Measurements from ENCODE around the gene VPS45.
"Not testable (repeated sequence)": the region's sequence is repeated elsewhere in the genome, so short reads cannot be mapped to it uniquely, and the experiment has no call there.

Gene VPS45

DNA sequence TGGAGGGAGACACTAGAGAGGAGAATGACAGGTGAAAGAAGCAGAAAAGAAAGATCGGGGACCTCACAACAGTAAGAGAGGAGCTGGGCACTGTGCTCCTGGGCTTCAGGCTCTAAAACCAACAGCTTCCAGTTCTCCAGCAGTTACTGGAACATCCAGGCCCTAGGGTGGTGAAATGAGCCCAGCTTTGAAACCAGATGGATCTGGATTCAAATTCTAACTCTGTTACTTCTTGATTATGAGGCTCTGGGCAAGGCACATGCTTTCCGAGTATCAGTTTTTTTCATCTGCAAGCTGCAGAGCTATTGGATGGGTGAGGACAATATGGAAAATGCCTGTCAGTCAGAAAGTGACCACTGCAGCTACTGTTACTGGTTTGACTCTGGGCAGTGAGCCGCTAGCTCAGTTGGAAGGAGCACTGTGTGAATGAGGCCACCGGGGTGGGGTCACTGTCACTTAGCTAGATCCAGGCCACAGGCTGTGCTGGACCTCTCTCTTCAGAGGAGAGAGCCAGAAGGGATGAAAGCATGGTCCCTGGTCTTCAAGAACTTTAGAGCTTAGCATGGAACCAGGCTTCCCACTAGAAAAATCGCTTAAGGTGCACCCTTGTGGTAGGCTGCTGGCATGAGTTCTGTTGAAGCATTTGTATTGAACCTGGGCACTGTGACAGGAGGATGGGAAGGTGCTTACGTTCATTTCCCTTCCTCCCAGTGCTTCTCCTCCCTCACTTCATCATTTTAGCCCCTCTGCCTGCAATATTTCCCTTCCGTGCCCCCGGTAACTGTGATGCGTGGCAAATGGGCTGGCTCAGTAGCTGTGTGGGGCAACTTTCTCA lies 94.4 kb downstream of the VPS45 start:
- no peak for DNase-seq (ENCODE audit: low read depth)

DNA sequence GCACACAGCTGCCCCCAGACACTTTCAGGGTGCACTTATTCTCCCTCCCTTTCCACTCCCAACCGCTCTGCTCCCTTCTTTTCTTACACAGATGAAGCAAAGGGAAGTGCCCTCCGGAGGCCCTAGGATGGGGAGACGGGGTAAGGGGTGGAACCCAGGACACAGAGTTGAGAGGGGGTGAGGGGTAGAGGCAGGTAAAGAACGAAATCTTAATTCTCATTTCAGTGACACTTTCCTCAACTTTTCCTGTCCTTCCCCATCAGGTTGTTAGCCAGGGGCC lies 94.9 kb downstream of the VPS45 start:
- no peak for DNase-seq (ENCODE audit: low read depth)

DNA sequence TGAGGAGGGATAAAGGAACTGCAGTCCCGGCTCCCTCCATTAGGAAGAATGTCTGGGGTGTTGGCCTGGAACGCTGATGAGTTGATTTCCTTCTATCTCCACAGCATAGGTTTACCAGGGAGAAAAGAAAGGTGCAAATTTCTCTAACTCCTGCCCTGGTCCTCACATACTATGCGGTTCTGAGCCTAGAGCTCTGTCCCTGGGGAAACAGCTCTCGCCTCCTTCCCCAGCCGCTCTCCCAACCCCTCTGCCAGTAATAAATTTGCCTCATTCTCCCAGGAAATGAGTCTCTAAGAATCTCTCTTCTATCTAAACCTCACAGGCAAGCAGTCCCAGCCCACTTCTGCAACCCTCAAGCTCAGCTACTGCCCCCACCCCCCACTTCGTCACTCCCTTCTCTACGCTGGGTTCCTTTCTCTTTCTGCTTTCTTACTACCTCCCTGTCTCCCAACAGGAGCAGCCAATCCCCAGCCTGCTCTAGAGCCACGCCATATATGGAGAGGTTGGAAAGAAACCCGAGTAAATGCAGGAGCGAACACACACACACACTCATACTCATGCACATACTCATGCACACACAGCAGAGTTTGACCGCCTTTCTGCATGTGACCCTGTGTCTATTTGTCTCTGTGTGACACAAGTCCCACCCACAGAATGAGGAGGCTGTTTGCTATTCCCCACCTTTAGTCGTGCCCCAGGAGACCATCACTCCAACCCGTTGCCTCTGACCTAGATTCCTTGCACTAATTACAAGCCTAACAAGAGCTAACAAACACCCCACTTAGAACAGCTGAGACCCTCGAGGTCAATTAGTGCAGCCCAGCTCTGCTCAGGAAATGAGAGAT lies 95.5 kb downstream of the VPS45 start:
- DNase-seq (ENCODE audit: low read depth), result no peak

DNA sequence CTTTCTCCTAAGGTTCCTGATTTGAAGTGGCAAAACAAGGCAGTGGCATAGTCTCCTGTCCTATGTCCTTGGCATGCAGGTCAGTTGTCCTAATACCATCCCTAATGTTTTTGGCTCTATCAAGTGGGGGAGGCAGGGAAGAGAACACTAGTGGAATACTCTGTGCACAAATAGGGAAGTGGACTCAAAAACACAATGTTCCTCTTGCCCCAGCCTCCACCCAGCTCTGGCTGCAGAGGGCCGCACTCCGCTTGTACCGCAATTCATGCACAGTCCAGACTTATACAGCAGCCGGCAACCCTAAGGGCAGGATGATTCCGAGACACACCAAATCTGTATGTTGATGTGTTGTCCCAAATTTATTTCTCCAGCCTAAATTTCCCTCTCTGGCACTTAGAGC lies 96.6 kb downstream of the VPS45 start:
- no peak for DNase-seq (ENCODE audit: low read depth)

DNA sequence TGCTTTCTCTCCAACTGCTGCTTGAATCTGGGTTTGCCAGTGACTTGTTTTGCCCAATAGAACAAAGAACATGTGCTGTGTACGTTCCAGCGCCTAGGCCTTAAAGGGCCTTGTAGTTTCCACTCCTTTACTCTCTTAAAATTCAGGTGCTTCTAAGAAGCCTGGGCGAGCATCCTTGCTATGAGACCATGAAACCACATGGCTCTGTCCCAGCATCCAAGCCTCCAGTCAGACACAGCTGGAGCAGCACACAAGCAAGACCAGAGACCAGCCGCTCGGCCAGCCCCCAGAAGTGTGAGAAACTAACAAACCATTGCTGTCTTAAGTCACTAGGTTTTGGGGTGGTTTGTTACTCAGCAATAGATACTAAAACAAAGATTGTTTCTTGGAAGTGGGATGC lies 97.2 kb downstream of the VPS45 start:
- no peak for DNase-seq (ENCODE audit: low read depth)

DNA sequence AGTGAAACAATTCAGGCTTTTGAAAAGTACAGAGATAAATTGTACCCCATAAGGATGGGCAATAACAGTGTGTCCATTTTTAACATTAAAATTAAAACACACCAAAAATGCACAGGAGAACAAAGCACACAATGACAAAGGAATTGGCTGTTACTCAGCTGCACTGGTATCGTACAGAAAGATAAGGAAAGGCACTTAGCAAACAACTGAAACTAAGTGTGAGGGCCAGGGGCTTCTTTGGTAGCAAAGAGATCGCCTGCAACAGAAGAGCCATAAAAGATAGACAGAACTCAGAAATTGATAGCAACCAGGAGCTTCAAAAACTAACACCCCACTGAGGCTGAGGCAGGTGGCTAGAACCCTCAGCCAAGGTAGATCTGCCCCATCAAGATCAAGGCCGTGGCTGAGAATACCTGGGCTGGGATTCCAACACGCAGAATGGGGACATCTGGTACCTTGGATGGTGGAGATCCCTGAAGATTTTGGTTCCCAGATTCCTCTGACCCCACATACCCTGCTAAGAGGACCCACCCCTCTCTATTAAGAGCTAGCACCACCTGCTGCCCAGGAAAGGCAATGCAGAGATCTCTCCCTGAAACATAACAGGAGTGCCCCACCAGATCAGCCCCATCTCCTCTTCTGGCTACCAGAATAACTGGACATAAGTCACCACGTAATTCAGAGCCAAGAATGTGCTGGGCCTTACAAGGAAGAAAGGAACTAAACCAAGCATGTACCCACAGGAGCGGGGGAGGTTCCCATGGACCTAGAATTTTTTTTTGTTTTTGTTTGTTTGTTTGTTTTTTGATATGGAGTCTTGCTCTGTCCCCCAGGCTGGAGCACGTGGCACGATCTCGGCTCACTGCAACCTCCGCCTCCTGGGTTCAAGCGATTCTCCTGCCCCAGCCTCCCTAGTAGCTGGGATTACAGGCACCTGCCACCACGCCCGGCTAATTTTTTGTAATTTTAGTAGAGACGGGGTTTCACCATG lies 98.3 kb downstream of the VPS45 start:
- DNase-seq (ENCODE audit: low read depth), result peak; percentile 15

DNA sequence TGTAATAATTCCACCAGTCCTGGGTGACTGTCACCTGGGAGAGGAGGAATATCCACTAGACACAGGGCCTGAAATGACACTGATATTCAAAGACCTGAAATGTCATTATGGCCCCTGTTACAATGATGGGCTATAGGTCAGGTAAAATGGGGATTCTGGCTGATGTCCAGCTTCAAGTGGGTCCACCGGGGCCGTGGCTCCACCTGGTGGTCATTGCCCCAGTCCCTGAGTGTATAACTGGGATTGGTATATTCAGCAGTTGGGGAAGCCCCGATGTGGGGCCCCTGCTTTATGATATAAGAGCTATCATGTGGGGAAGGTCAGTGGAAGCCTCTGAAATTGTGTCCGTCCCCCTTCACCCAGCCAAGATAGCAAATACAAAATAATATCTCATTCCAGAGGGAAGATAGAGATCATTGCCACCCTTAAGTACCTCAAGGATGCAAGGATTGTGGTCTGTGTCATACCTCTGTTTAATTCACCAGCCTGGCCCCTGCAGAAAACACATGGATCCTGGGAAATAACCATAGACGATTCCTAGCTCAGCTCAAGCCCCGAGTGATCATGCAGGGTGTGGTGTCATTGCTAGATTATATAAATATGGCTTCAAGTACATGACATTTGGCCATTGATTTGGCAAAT lies 101.5 kb downstream of the VPS45 start:
- peak; percentile 34 for DNase-seq (ENCODE audit: low read depth)

DNA sequence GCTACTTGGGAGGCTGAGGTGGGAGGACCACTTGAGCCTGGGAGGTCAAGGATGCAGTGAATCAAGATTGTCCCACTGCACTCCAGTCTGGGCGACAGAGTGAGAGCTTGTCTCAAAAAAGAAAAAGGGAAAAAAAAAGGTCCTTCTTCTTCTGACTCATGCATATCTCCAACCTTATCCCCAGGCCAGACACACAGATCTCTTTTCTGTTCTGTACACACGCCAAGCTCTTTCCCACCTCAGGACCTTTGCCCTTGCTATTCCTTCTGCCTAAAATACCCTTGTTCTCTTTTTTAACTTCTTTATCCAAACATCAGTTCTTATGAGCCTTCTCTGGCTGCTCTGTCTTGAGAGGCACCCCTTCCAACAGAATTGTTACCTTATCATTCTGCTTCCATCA lies 104.2 kb downstream of the VPS45 start:
- no peak for DNase-seq (ENCODE audit: low read depth)

DNA sequence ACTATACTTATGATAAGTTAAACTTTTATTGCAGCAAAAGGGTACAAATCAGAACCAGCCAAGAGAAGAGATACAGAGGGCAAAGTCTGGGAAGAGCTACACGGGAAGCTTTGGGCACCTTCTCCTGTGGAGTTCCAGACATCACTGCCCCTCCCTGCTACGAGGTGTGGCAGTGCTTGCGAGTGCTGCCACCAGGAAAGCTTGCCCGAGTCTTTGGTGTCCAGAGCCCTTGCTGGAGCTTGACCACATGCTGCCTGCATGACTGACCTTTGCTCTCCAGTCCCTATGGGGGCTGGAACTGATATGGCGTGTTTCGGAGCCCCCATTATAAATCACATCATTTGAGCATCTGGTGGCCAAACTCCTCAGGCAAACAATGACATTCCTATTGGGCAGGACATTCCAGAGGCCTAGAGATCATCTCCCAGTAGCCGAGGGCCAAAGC lies 105.6 kb downstream of the VPS45 start:
- no peak for DNase-seq (ENCODE audit: low read depth)

DNA sequence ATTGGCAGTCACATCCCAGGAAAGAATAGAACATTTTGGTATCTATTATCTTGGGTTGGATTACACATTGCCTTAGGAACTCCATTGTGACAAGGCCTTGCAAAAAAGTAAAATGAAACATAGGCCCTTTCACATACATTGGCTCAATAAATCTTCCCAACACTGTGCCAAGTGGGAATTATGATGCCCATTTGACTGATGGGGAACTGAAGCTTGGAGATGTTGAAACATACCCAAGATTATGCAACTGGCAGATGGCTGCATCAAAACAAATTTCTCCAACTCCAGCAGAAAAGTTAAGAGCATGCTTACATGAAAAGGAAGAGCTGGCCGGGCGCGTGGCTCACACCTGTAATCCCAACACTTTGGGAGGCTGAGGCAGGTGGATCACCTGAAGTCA lies 109.0 kb downstream of the VPS45 start:
- DNase-seq (ENCODE audit: low read depth), result no peak

DNA sequence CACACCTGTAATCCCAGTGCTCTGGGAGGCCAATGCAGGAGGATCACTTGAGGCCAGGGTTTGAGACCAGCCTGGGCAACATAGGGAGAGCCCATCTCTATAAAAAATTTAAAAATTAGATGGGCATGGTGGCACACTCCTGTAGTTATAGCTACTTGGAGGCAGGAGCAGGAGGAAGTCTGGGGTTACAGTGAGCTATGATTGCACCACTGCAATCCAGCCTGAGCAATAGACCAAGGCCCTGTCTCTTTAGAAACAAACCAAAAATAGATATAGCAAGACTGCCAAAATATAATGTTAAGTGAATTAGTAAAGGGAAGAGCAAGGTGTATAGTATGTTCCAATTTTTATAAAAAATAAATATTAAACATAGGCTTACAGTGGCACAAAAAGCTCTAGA lies 111.0 kb downstream of the VPS45 start:
- no peak for DNase-seq (ENCODE audit: low read depth)

DNA sequence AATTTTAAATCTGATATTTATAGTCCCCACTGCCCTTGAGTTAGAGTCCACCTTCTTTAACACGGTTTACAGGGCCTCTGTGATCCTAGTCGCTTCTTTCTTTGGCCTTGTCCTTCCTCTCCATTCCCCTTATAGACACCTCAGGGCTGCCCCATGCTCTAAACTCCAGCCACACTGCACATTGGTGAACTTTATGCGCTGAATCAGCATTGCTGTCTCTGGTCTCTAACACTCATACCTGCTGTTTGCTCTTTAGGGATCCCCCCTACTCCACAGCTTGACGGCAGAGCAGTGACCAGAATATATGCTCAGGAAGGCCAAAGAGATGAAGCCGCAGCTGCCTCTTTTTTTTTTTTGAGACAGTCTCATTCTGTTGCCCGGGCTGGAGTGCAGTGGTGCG lies 112.3 kb downstream of the VPS45 start:
- DNase-seq (ENCODE audit: low read depth), result no peak

DNA sequence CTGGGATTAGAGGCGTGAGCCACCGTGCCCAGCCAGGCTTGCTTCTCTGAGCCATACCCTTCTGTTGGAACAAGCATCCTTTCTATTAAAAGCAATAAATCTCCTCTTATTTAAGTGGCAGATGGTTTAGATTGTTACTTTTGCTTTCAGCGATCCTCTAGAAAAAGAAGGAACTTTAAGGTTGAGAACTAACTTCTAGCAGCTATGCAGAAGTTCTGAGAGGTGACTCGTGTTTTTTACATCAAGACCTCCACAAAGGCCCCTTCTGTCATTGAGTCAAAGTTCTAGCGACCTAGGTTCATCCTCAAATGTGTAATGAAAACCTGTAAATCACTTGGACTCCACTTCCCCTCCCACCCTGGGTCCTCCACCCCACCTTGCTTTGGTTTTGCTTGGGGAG lies 112.9 kb downstream of the VPS45 start:
- DNase-seq (ENCODE audit: low read depth), result no peak

DNA sequence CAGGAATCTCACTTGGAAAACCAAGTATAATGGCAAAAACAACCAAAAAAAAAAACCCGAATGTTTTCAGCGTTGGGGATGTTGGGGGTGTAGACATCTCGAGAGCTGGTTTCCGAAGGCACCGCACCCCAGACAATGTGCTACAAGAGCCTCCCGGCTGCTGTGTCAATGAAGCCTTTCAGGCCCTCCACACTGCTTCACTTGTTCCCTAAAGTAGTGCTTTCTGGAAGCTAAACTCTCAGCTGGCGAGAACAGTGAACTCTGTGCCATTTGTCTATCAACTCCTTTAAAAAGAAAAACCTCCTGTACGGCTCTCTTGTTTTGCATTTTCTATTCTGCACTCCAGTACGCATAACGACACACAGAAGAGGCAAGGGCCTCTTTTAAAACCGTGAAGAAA lies 114.7 kb downstream of the VPS45 start:
- DNase-seq (ENCODE audit: low read depth), result no peak

DNA sequence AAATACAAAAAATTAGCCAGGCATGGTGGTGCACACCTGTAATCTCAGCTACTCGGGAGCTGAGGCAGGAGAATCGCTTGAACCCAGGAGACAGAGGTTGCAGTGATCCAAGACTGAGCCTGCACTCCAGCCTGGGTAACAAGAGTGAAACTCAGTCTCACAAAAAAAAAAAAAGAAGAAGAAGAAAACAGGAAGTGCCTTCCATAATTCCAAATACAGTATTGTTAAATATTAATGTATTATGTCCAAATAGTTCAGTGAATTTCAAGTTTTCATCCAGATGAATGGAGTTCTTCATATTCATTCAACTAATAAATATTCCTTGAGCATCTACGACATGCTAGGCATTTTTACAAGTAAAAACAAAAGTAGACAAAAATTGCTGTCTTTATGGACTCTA lies 115.5 kb downstream of the VPS45 start:
- DNase-seq (ENCODE audit: low read depth), result no peak

DNA sequence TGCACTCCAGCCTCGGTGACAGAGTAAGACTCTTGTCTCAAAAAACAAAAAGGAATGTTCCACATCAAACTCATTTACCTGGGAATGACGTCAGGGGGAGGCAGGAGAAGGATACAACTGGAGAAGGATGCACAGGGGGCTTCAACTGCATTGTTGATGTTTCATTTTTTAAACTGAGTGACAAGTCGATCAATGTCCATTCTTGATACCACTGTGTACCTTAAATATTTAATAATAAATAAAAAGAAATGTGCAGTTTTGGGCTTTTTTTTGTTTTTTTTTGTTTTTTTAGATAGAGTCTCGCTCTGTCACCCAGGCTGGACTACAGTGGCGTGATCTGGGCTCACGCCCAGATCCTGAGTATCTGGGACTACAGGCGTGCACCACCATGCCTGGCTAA lies 117.9 kb downstream of the VPS45 start:
- no peak for DNase-seq (ENCODE audit: low read depth)

DNA sequence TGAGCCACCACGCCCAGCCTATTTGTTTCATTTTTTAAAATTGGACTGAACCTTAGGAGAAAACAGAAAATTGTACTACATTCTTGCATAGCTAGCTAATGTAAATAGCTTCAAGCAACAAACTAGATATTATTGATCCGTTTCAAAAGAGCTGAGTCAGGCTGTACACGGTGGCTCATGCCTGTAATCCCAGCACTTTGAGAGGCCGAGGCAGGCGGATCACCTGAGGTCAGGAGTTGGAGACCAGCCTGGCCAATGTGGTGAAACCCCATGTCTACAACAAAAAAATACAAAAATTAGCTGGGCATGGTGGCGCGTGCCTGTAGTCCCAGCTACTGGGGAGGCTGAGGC lies 118.8 kb downstream of the VPS45 start:
- DNase-seq (ENCODE audit: low read depth), result not testable (repeated sequence)

DNA sequence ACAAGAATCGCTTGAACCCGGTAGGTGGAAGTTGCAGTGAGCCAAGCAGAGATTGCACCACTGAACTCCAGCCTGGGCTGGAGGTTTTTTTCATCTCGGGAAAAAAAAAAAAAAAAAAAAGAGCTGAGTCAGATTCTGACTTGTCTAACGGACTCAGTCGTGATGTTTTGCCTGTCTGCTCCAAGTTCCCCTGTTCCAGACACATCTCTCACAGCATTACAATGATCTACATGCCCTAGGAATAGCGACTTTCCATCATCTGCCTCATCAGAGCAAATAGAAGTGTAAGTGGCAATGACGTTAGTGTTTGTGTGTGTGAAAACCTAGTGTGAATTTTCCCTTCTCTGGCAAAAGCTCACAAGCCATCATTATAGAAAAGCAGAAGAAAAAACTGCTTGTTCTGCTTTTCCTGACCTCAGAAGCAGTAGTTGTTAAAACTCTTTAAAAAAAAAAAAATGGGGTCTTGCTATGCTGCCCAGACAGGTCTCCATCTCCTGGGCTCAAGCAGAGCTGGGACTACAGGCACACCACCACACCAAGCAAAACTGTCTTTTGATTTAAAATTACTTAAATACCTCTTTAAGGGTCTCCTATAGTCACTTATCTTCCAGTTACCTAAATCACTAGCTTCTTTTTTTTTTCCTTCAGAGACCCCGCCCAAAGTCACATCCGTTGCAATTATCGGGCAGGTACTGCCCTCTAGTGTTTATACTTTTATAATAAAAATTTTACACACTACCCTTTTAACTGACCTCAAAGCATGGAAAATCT lies 119.4 kb downstream of the VPS45 start:
- no peak for DNase-seq (ENCODE audit: low read depth)

DNA sequence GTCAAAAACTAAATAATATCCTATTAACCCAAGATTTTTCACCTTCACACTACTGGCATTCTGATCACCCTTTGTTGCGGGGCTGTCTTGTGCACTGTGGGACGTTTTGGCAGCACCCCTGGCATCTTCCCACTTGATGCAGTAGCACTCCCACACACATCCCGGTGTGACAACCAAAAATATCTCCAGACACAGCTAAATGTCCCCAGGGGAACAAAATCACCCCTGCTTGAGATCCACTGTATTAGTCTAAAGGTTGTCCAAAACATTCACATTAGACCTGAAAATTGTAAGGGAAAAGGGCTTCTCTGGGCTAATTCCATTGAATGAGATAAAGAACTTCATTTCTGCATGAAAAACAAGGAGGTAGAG lies 120.0 kb downstream of the VPS45 start:
- DNase-seq (ENCODE audit: low read depth), result no peak

DNA sequence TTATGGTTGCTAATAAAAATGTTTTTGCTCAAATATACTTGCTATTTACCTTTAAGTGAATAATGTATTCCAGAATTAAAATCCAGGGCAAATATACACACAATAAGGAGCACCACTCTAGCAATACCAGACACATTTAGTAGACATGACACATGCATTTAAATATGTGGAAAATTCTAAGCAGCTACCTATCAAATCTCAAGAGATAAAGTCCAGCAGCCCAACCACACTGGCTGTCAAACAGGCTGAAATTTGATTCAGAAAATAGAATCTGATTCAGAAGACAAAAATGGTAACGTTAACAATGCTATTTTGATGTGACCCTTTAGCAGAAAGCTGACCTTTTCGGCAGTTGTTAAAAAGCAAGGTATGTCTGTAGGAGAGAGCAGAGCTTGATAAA lies 124.4 kb downstream of the VPS45 start:
- no peak for DNase-seq (ENCODE audit: low read depth)

DNA sequence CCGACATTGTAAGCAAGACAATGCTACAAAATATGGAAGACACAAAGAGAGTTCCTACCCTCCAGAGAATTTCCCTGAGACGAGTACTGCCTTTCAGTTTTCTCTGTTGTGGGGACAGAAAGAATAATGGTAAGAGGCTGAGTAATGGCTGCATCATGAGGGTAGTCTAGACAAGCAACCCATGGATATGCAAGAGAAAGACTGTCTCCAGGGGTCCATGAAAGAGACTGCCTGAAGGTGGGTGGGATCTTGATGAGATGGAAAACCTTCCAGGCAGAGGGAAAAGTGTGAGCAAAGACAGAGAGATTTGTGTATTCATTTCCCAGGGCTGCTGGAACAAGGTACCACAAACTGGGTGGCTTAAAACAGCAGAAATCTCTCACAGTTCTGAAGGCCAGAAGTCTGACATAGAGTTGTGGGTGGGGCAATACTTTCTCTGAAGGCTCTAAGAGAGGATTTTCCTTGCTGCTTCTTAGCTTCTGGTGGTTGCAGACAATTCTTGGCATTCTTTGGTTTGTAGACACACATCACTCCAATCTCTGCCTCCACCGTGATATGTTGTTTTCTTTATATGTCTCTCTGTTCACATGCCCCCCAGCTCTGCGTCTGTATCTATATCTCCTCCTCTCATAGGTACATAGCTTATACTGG lies 126.9 kb downstream of the VPS45 start:
- DNase-seq (ENCODE audit: low read depth), result no peak

Measured in activated T-helper 9 cell treated with anti-CD3 and anti-CD28 coated beads, Interleukin-2, amount 50 U/mL, for 16 hours (primary cell).